GM18867 (cell line): ENCODE data around the gene KLHL18.
A peak's percentile ranks its signal among the peaks of the same experiment; 100 is the strongest.
"Not testable (repeated sequence)": the region's sequence is repeated elsewhere in the genome, so short reads cannot be mapped to it uniquely, and the experiment has no call there.

Source experiments
- ATAC-seq: cut with Tn5 transposase; IDR thresholded peaks from one replicate; pipeline ENCODE4 v1.9.1; 2021; ENCODE audit warnings: mild to moderate bottlenecking, moderate library complexity; ENCODE audit not compliant: unreplicated experiment

The KLHL18 gene

DNA sequence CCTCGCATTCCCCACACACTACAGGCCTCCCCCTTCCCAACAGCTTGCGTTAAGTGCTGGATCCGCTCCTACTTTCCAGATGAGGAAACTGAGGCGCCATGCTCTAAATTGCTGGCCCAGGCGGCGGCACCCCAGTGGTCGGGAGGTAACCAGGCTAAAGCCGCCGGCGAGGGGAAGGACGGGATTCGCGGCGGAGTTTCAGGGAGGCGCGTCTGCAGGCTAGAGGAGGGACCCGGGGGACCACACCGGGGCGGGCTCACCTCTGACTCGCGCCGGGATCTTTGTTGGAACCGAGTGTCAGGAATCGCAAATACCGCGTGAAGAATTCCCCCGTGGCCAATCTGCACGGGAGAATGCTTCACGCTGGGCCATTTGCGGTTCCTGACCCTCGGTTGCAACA, 73.5 kb downstream of the KLHL18 start:
- ATAC-seq = no peak

DNA sequence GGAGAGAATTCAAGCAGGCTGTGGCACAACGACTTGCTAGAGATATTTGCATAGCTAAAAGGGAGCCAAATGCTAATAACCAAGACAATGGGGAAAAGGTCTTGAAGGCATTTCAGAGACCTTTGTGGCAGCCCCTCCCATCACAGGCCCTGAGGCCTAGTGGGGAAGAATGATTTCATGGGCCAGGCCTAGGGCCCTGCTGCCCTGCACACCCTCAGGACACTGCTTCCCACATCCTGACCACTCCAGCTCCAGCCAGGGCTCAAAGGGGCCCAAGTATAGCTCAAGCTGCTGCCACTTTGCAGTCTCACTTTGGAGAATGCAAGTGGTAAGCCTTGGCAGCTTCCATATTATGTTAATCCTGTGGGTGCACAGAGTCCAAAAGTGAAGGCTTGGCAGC, 76.6 kb downstream of the KLHL18 start:
- ATAC-seq = no peak

DNA sequence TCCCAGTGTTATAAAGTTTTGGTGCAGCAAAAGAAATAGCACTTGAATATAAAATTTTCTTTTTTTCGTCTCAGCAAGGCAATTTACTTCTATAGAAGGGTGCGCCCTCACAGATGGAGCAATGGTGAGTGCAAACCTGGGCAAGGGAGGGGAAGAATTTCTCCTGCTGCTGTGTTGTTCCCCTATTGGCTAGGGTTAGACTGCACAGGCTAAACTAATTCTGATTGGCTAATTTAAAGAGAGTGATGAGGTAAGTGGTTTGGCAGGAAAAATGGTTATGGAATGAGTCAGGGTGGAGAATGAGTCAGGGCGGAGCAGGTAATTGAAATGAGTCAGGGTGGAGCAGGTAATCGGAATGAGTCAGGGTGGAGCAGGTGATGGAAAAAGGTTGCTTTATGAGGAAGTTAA, 77.4 kb downstream of the KLHL18 start:
- ATAC-seq = not testable (repeated sequence)

DNA sequence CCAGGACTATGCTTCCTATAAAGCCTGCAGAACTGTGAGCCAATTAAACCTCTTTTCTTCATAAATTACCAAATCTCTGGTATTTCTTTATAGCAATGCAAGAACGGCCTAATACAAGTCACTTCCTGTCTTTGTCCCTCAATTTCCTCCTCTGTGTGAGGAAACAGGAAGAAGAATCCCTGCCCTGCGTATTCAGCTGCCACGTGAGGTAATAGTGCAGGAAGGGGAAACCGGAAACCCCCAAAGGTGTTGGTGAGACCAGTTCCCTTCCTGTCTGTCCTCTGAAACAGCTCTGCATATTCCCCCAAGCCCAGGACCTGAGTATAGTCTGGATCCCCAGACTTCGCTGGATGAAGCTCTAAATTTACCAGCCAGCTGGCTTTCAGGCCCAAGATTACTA, 80.0 kb downstream of the KLHL18 start:
- no peak for ATAC-seq

DNA sequence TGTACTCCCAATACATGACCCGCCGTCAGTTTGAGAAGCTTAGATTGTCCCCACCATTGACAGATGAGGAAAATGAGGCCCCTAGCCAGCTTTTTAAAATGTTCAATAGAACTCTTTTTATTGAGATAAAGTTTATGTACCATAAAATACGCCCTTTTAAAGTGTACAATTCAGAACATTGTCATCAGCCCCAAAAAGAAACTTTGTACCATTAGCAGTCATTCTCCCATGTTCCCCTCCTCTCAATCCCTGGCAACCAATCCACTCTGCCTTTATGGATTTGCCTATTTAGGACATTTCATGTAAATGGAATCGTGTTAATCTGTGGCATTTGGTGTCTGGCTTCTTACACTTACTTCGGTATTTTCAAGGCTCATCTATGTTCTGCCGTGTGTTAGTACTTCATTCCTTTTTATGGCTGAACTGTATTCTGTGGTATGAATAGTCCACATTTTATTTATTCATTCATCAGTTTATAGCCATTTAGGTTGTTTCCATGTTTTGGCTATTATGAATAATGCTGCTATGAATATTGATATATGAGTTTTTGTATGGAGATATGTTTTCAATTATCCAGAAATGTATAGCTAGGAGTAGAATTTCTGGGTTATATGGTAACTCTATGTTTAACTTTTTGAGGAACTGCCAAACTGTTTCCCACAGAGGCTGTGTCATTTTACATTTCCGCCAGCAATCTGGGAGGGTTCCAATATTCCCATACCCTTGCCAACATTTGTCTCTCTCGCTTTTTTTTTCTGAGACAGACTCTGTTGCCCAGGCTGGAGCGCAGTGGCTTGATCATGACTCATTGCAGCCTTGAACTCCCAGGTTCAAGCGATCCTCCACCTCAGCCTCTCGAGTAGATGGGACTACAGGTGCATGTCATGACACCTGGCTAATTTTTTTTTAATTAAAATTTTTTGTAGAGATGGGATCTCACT, 82.7 kb downstream of the KLHL18 start:
- no peak for ATAC-seq

DNA sequence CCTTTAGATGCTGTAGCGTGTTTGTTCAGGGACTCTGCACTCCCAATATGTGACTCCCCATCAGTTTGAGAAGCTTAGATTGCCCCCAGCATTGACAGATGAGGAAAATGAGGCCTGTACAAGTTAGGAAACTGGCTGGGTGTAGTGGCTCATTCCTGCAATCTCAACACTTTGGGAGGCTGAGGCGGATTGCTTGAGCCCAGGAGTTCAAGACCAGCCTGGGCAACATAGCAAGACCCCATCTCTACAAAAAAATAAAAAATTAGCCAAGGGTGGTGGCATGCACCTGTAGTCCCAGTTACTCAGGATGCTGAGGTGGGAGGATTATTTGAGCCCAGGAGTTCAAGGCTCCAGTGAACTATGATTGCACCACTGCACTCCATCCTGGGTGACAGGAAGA, 84.1 kb downstream of the KLHL18 start:
- no peak for ATAC-seq

DNA sequence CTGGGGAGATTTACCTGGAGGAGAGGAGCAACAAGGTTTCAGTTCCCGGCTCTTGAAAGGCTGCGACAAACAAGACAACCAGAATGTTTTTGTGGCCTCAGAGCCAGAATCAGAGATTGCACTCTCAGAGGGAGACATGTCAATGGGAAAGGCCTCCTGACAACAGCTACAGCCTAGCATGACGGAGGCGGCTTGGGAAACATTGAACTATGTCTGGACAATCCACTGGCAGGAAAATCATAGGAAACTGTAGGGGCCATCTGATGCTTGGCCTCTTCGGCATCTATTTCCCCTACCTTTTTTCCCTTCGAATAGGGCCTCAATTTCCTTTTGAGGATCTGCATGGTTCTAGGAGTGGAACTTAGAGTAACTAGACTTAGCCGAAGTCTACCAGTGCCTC, 84.9 kb downstream of the KLHL18 start:
- no peak for ATAC-seq

DNA sequence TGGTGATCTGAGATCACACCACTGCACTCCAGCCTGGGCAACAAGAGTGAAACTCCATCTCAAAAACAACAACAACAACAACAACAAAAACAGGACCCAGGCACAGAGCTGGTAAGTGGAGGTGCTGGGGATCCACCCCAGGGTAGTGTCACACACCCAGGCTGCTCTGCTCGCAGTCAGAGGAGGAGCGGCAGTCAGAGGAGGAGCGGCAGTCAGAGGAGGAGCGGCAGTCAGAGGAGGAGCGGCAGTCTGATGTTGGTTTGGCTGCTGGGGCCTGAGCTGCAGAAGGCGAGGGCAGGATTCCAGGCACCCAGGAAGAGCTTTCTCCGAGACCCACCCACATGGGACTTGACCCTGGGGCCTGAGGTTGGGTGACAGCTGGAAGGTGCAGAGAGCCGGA, 87.3 kb downstream of the KLHL18 start:
- not testable (repeated sequence) for ATAC-seq

DNA sequence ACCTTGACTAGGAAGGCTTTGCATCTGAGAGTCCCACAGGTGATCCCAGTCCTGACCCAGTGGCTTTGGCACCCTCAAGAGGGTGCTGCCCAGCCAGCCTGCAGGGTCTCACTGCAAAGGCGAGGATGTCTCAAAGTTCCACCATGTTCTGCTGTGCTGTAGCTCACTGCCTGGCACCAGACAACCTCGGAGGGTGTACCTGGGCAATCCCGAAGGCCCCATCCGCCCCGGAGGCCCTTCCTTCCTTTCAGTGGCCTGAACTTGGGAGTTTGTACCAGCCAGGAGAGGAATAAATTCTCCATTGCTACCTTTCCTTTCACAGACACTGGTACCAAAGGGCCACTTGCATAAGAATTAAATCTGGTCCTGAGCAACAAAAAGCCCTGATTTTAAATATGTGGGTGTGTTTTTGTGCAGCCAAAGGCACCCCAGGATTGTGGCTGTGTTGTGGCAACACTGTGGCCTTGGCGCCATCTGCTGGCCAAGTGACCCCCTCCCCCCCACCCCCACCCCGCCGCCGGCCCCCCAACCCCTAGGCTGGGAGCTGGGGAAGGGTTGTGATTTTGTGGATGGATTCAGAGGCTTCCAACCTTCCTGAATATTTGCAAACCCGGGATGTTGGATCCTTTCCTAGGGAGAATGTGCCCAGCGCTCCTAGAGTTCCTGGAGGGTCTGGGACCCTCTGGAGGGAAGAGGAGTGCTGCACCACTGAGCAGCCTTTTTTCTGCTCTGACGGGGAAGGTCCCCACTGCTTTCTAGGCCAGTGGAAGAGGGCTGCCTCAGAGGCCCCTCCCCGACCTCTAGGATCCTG, 88.3 kb downstream of the KLHL18 start:
- ATAC-seq = no peak

DNA sequence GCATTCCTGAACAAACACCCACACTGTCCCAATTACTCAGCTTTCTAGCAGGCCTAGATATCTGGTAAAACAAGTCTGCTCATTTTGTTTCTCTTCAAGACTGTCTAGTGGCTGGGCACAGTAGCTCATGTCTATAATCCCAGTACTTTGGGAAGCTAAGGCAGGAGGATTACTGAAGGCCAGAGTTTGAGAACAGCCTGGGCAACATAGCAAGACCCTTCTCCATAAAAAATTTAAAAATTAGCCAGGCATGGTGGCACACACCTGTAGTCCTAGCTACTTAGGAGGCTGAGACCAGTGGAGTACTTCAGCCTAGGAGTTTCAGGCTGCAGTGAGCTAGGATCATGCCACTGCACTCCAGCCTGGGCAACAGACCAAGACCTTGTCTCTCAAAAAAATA, 91.8 kb downstream of the KLHL18 start:
- no peak for ATAC-seq

DNA sequence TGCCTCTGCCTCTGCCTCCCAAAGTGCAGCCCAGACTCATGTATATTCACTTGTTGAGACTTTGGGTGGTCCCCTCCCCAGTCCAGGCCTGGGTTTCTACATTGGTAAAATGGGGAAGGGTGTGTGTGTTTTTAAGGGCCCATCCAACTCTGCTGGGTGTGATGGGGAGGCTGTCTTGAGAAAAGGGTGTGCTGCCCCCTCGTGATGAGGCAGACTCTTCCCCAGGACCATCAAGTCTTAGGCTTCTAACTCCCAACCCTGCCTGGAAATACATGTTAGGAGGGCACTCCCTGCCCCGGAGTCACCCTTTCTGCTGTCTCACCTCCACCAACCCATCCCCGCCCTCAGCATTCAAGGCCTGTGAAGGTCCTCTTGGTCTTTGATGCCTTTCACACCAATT, 93.6 kb downstream of the KLHL18 start:
- no peak for ATAC-seq

DNA sequence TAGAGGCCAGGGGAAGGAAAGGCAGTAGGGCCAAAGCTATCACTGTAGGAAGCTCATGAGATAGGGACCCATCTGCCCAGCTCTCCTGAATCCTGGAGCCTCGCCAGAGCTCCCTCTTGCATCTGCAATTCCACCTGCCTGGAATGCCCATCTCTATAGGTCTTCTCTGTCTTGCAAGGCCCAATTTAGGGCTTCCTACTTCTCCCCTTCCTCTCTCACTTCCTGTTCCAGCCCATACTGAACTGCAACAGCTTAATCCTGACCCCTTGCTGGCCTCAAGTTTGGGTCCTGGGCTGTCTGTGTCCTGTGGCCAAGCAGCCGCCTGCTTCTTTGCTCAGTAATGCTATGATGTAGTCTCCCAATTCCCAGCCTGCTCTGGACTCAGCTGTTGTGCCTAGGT, 94.4 kb downstream of the KLHL18 start:
- no peak for ATAC-seq

DNA sequence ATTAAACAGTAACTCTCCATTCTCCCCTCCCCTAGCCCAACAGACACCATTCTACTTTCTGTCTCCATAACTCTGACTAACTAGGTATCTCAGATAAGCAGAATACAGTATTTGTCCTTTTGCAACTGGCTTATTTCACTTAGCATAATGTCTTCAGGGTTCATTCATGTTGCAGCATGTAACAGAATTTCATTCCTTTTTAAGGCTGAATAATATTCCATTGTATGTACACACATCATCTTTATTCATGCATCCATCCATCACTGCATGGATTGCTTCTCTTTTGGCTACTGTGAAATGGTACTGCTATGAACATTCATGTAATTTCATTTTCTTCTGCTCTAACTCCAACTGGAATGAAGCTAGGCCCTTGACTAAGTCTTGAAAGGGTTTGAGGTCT, 96.1 kb downstream of the KLHL18 start:
- ATAC-seq = no peak

DNA sequence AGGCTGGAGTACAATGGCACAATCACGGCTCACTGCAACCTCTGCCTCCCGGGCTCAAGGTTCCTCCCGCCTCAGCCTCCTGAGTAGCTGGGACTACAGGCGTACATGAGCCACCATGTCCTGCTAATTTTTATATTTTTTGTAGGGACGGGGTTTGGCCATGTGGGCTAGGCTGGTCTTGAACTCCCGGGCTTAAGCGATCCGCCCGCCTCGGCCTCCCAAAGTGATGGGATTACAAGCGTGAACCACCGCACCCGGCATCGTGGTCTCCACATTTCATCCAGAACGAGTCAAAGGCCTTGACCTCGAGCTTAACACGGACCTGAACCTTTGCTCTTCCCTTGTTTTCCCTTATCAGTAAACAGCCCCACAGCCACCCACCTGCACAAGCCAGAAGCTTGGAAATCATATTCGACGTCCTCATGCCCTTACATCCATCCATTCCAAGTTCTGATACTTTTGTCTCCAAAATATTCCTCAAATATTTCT, 96.7 kb downstream of the KLHL18 start:
- ATAC-seq = no peak

DNA sequence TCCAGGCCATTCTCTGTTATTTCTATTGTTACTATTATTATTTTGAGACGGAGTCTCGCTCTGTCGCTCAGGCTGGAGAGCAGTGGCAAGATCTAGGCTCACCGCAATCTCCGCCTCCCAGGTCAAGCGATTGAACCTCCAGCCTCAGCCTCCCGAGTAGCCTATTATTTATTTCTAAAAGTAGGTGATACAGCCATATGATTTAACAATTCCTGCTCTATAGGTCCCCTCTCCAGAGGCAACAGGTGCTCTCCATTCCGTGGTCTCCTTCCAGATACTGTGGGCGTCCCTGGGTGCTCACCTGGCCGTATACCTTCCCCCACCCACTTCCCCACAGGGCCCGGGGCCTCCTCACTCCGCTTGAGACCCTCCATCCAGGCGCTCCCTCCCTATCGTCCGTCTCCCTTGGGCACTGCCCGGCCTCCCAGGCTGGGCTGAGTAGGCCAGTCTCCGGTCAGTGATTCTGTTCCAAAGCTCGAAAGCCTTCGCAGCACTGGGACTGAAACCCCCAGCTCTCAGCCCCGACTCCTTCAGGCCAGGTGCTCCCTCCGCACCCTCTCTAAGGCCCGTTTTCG, 97.4 kb downstream of the KLHL18 start:
- no peak for ATAC-seq

DNA sequence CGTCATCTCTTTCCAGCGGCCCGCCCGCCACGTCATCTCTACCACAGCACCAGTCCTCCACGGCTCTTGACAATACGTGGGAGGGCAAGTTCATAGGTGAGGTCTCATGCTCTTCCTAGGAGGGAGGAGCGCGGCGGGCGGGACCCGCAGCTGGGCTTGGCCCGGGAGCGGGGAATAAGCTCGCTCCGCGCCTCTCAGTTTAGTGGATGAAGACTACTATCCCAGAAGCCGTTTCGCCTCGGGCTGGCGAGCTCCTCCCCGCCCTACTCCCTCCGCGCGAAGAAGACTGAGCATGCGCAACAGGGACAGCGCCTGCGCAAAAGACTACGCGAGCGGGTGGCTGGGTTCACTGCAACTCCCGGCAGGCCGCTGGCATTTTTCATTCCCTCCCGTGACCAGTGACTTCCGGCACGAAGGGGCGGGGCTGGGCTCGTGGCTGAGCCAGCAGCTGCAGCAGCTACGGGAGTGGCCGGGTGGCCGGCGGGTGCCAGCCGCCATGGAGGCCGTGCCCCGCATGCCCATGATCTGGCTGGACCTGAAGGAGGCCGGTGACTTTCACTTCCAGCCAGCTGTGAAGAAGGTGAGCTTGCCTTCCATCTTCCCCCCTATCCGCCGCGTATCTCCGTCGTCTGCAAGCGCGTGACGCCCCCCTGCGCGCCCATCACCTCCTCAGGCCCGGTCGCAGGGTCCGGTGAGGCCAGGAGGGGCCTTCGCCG, 98.0 kb downstream of the KLHL18 start, which contains the start of gene PTPN23:
Gene PTPN23 (plus strand): TSS at position 421 of the 716 bp plus-strand sequence. CDS start 76 bp downstream, at position 497.
- ATAC-seq = peak; percentile 78

DNA sequence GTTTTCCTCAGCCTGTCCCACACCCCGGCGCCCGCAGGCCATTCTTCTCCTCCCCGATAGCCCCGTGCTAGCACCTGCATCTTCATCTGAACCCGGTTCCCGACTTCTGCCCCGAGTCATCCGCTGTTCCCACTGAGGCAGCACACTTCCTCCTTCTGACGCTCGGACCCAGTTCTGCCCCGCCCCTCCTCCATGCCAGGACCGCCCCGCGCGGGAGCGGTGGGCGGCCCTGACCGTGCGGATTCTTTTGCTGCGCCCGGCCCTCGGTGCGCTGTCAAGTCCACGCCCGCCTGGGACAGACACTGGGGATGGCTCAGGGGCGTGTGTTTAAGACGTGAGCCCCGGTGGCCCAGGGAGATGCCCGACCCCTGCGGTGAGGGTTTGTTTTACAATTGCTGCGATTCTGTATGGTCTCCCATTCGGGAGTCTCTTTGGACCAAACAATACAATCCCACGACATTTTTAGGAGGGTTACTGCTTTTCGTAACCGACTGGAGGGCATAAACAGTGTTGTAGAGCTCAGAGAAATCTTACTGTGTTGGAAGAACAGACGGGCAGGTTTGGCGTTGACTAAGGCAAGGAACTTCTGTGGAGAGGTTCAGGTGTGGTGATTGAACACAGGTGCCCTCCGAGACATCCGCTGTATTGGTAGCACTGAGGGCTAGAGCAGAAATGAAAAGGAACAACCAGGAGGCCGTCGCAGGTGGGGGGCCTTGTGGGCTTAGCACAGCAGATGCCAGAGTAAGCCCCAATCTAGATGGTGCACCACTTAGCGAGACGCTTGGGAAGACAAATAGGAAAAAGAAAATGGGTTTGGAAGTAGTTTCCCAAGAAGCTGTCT, 98.8 kb downstream of the KLHL18 start:
- ATAC-seq = peak; percentile 66

DNA sequence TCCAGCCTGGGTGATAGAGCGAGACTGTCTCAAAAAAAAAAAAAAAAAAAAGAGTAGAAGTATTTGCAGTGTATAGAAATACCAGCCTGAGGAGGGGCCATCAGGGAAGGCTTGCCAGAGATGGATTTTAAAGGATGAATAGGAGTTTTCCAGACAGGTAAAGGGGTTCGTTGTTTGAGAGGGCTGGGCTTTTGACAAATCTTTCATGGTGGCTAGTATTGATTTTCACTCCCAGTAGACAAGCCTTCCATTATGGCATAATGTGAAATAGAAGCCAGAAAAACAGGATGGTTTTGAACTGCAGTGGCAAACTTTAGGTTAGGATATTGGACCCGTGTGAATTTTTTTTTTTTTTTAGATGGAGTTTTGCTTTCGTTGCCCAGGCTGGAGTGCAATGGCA, 101.7 kb downstream of the KLHL18 start:
- ATAC-seq = no peak

DNA sequence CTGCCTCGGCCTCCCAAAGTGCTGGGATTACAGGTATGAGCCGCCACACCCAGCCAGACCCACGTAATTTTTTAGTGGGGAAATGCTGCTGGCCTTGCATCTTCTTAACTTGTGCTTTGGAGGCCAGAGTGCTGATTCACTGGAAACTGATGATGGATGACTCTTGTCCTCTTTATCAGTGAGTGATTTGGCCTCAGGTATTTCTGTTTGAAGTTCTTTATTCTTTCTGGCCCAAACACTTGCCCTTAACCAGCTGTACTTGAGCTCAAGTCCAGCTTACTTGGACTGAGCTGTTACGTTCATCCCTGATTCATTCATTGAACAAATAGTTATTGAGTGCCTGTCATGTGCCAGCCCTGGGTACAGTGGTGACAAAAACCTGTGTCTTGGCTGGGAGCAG, 102.3 kb downstream of the KLHL18 start:
- ATAC-seq = no peak

DNA sequence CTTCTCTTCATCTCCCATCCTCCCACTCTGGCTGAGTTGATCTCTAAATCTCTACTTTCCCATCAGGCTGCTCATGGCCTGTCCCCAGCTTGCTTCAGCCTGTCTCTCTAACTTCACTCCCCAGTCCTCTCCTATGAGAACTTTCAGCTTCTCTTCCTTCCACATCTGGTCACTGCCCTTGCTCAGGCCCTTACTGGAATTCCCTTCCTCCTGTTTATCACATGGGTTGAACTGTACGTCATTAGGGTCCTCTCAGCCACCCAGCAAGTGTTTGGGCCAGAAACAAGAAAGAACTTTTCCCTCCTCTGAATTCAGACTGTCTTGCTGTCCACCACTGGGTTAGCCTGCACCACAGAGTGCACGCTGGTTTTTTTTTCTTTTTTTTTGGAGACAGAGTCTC, 103.1 kb downstream of the KLHL18 start:
- no peak for ATAC-seq
